Pulmonary artery endothelial cell (primary cell): ENCODE data around the gene GSE1. TPM values are rescaled to one million over a fixed set of nuclear protein-coding genes. Genes with fewer than 3 reads are reported as not detected.
A peak's percentile ranks its signal among the peaks of the same experiment; 100 is the strongest.

Experiments used
- DNase-seq: peaks from one replicate; pipeline ENCODE4 v3.0.0-alpha.2; 2011; ENCODE audit warnings: low read depth, low spot score
- total RNA-seq: library from RNA; depleted of rRNA; stranded (reverse); fragments of >200 nt; gene quantifications from 2 replicates; pipeline ENCODE4 v1.2.3, GENCODE V29; 2014

Gene GSE1
- total RNA-seq, 1 donor from 2014 or later, result 8.4 TPM

GRCh38 chr16:85674828-85675227, 61.7 kb downstream of the GSE1 start:
- no peak for DNase-seq

- DNase-seq, result peak; percentile 10
Observed at GRCh38 chr16:85675251-85675874, 62.2 kb downstream of the GSE1 start.

- DNase-seq, result no peak
Observed at GRCh38 chr16:85676466-85676865, 63.3 kb downstream of the GSE1 start.

- DNase-seq, result no peak
Observed at GRCh38 chr16:85677383-85677967, 64.4 kb downstream of the GSE1 start.

GRCh38 chr16:85678016-85678415, 64.9 kb downstream of the GSE1 start:
- DNase-seq, result no peak

GRCh38 chr16:85678821-85679220, 65.7 kb downstream of the GSE1 start:
- no peak for DNase-seq

GRCh38 chr16:85679870-85680269, 66.7 kb downstream of the GSE1 start:
- no peak for DNase-seq

- no peak for DNase-seq
Observed at GRCh38 chr16:85680352-85680944, 67.3 kb downstream of the GSE1 start.

- DNase-seq, result no peak
Observed at GRCh38 chr16:85681255-85681654, 68.1 kb downstream of the GSE1 start.

GRCh38 chr16:85682516-85682915, 69.4 kb downstream of the GSE1 start:
- DNase-seq, result no peak

GRCh38 chr16:85683363-85683762, 70.2 kb downstream of the GSE1 start:
- DNase-seq, result no peak

GRCh38 chr16:85685251-85685650, 72.1 kb downstream of the GSE1 start:
- no peak for DNase-seq

- DNase-seq, result no peak
Observed at GRCh38 chr16:85686912-85687591, 73.9 kb downstream of the GSE1 start.

GRCh38 chr16:85687651-85688471, 74.7 kb downstream of the GSE1 start:
- no peak for DNase-seq

GRCh38 chr16:85688586-85689284, 75.6 kb downstream of the GSE1 start, which contains the start of gene GINS2:
Gene GINS2, minus strand, starts transcription at chr16:85688954. Its CDS starts 56 bp downstream, at chr16:85688898.
- peak; percentile 53 for DNase-seq

GRCh38 chr16:85689285-85689949, 76.3 kb downstream of the GSE1 start:
- DNase-seq, result no peak

GRCh38 chr16:85689950-85690320, 76.8 kb downstream of the GSE1 start:
- no peak for DNase-seq

GRCh38 chr16:85690469-85691064, 77.4 kb downstream of the GSE1 start:
- DNase-seq, result no peak

GRCh38 chr16:85695196-85696128, 82.3 kb downstream of the GSE1 start:
- no peak for DNase-seq
